GM21723 (cell line): Measurements from ENCODE around the gene GOLGA8A.
"Not testable (repeated sequence)": the region's sequence is repeated elsewhere in the genome, so short reads cannot be mapped to it uniquely, and the experiment has no call there.

Experiments
- ATAC-seq: cut with Tn5 transposase; IDR thresholded peaks from one replicate; pipeline ENCODE4 v1.9.1; 2021; ENCODE audit warnings: mild to moderate bottlenecking, moderate library complexity; ENCODE audit not compliant: unreplicated experiment

The GOLGA8A gene

DNA sequence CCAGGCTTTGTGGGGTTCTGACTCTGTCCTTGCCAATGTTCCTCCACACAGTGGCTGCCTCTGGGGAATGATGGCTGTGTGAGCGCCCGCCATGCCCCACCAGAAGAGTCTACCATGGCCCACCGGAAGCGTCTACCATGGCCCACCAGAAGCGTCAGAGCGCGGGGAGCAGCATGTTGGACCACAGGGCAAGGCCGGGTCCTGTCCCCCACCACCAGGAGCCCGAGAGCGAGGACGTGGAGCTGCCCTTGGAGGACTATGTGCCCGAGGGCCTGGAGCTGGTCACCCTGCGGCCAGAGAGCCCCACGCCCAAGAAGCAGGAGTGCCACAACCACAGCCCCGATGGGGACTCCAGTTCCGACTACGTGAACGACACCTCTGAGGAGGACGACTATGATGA lies 28.1 kb downstream of the GOLGA8A start:
- not testable (repeated sequence) for ATAC-seq

DNA sequence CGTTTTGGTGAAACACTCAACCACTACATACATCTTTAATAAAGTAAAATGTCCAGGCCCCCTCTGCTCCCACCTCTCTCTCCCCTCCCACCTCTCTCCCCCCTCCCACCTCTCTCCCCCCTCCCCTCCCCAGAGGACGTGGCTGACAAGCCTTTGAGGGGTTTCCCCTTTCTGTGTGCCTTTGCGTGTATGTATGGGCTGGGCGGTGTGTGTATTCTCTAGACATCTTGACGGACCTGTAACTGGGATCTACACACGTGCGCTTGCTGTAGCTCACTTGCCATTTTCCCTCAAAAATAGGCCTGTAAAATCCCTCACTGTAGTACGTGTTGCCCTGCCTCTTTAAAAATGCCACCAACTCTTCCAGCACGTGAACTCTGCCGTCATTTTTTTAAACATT lies 28.6 kb downstream of the GOLGA8A start:
- ATAC-seq: not testable (repeated sequence)

DNA sequence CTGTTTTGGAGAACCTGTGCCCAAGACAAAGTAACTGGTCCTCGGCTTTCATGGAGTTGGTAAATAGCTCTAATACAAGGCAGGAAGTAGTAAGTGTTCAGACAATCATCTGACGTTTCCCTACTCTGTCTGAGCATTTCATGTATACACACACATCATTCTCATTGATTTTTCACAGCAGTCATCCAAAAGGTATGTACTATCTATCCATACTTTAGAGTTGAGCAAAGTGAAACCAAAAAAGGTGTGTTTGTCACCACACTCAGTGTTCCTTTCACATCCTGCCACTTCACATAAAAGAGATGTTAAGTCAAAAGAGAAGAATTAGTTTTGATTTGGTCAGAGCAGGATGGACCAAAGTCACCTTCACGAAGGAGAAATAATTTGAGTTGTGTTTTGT lies 33.7 kb downstream of the GOLGA8A start:
- ATAC-seq: not testable (repeated sequence)

GRCh38 chr15:34403160-34403598 lies 34.4 kb downstream of the GOLGA8A start:
- ATAC-seq: peak; percentile 73

- not testable (repeated sequence) for ATAC-seq
Measured at GRCh38 chr15:34397637-34398259, 39.9 kb downstream of the GOLGA8A start.

GRCh38 chr15:34392981-34393380 lies 44.6 kb downstream of the GOLGA8A start:
- ATAC-seq: not testable (repeated sequence)

GRCh38 chr15:34389594-34390086 lies 48.0 kb downstream of the GOLGA8A start:
- not testable (repeated sequence) for ATAC-seq
